ENCODE measurements around the gene PTPN13.

The PTPN13 gene

GRCh38 chr4:86679441-86679840, 85.3 kb downstream of the PTPN13 start:
- no peak for DNase-seq (ENCODE audit: low spot score)
- no peak for TF ChIP-seq CTCF (IDR thresholded peaks at IDR 0.05; ENCODE audit: borderline replicate concordance, control extremely low read depth, extremely low read depth, insufficient read depth, missing control alignments)
- in situ Hi-C loops (cut with MboI; ENCODE audit: low sequenced_read_pairs, unreplicated experiment) = no loop called here

GRCh38 chr4:86683167-86683566, 89.1 kb downstream of the PTPN13 start:
- in situ Hi-C loops (cut with MboI; ENCODE audit: low sequenced_read_pairs, unreplicated experiment) = no loop called here
- DNase-seq (ENCODE audit: low spot score) = no peak
- TF ChIP-seq CTCF (IDR thresholded peaks at IDR 0.05; ENCODE audit: borderline replicate concordance, control extremely low read depth, extremely low read depth, insufficient read depth, missing control alignments) = no peak

GRCh38 chr4:86683983-86684382, 89.9 kb downstream of the PTPN13 start:
- DNase-seq (ENCODE audit: low spot score) = no peak
- in situ Hi-C loops (cut with MboI; ENCODE audit: low sequenced_read_pairs, unreplicated experiment) = no loop called here
- no peak for TF ChIP-seq CTCF (IDR thresholded peaks at IDR 0.05; ENCODE audit: borderline replicate concordance, control extremely low read depth, extremely low read depth, insufficient read depth, missing control alignments)

- in situ Hi-C loops (cut with MboI; ENCODE audit: low sequenced_read_pairs, unreplicated experiment) = no loop called here
- no peak for DNase-seq (ENCODE audit: low spot score)
- no peak for TF ChIP-seq CTCF (IDR thresholded peaks at IDR 0.05; ENCODE audit: borderline replicate concordance, control extremely low read depth, extremely low read depth, insufficient read depth, missing control alignments)
Measured at GRCh38 chr4:86685401-86685800, 91.3 kb downstream of the PTPN13 start.

GRCh38 chr4:86686741-86687140, 92.6 kb downstream of the PTPN13 start:
- DNase-seq (ENCODE audit: low spot score) = no peak
- in situ Hi-C loops (cut with MboI; ENCODE audit: low sequenced_read_pairs, unreplicated experiment) = no loop called here

GRCh38 chr4:86688026-86688425, 93.9 kb downstream of the PTPN13 start:
- in situ Hi-C loops (cut with MboI; ENCODE audit: low sequenced_read_pairs, unreplicated experiment) = no loop called here
- TF ChIP-seq CTCF (IDR thresholded peaks at IDR 0.05; ENCODE audit: borderline replicate concordance, control extremely low read depth, extremely low read depth, insufficient read depth, missing control alignments) = no peak
- no peak for DNase-seq (ENCODE audit: low spot score)

More at GRCh38 chr4:86686741-86687140, 92.6 kb downstream of the PTPN13 start:
- no peak for TF ChIP-seq CTCF (IDR thresholded peaks at IDR 0.05; ENCODE audit: borderline replicate concordance, control extremely low read depth, extremely low read depth, insufficient read depth, missing control alignments)

GRCh38 chr4:86704601-86705000, 110.5 kb downstream of the PTPN13 start:
- in situ Hi-C loops (cut with MboI; ENCODE audit: low sequenced_read_pairs, unreplicated experiment) = no loop called here
- no peak for TF ChIP-seq CTCF (IDR thresholded peaks at IDR 0.05; ENCODE audit: borderline replicate concordance, control extremely low read depth, extremely low read depth, insufficient read depth, missing control alignments)
- no peak for DNase-seq (ENCODE audit: low spot score)

Data from GM13976 (cell line).